Stimulated activated memory B cell treated with anti-CD40 and anti-IgM and Interleukin-4, amounts not matched to agents 10 μg/mL and 1 μg/mL and 100 μg/mL, for 72 hours (primary cell): ENCODE measurements around the gene FICD.
"Not testable (repeated sequence)": the region's sequence is repeated elsewhere in the genome, so short reads cannot be mapped to it uniquely, and the experiment has no call there.

Experiments
- ATAC-seq: fragments of 150-1000 bp; cut with Tn5 transposase; 2 replicates; pipeline ENCODE4 v1.10.0; 2021
- H3K27ac Mint-ChIP-seq: one replicate; pipeline ENCODE4 v1.8.0; 2022; ENCODE audit warnings: mild to moderate bottlenecking, mixed read lengths
- H3K27me3 Mint-ChIP-seq: one replicate; pipeline ENCODE4 v1.8.0; 2022; ENCODE audit warnings: mixed read lengths
- H3K36me3 Mint-ChIP-seq: one replicate; pipeline ENCODE4 v1.8.0; 2022; ENCODE audit warnings: mixed read lengths
- H3K4me1 Mint-ChIP-seq: one replicate; pipeline ENCODE4 v1.8.0; 2022; ENCODE audit warnings: mixed read lengths
- H3K4me3 Mint-ChIP-seq: one replicate; pipeline ENCODE4 v1.8.0; 2022; ENCODE audit warnings: mild to moderate bottlenecking, moderate library complexity, mixed read lengths
- H3K9me3 Mint-ChIP-seq: one replicate; pipeline ENCODE4 v1.8.0; 2022; ENCODE audit warnings: mixed read lengths

The FICD gene

GRCh38 chr12:108485371-108485770, 29.7 kb upstream of the FICD start:
- H3K4me3 Mint-ChIP-seq, ATAC-seq, H3K27ac Mint-ChIP-seq, H3K36me3 Mint-ChIP-seq, H3K4me1 Mint-ChIP-seq: not testable (repeated sequence)
- H3K9me3 Mint-ChIP-seq, result peaks cover 16% of the 10 kb centered on the region
- peaks cover 73% of the 10 kb centered on the region for H3K27me3 Mint-ChIP-seq

GRCh38 chr12:108487029-108487428, 28.0 kb upstream of the FICD start:
- H3K4me3 Mint-ChIP-seq, ATAC-seq, H3K27ac Mint-ChIP-seq, H3K36me3 Mint-ChIP-seq, H3K4me1 Mint-ChIP-seq: not testable (repeated sequence)
- Mint-ChIP-seq H3K9me3 (peaks cover 16% of the 10 kb centered on the region), H3K27me3 (peaks cover 66% of the 10 kb centered on the region)

- peaks cover 15% of the 10 kb centered on the region for H3K9me3 Mint-ChIP-seq
- H3K4me3 Mint-ChIP-seq, result no peak overlapping the region
- H3K27ac Mint-ChIP-seq, result no peak overlapping the region
- no peaks in the 10 kb centered on the region for H3K4me1 Mint-ChIP-seq
- H3K36me3 Mint-ChIP-seq, result peaks cover 6% of the 10 kb centered on the region
- no peak for ATAC-seq
- H3K27me3 Mint-ChIP-seq, result peaks cover 66% of the 10 kb centered on the region
Measured at GRCh38 chr12:108491256-108491655, 23.8 kb upstream of the FICD start.

GRCh38 chr12:108495054-108495453, 20.0 kb upstream of the FICD start:
- Mint-ChIP-seq H3K36me3 (no peaks in the 10 kb centered on the region), H3K27me3 (peaks cover 45% of the 10 kb centered on the region)
- peak; percentile 35 for ATAC-seq

GRCh38 chr12:108495823-108496579, 19.1 kb upstream of the FICD start:
- H3K27me3 Mint-ChIP-seq, result peaks cover 44% of the 10 kb centered on the region
- H3K9me3 Mint-ChIP-seq, result peaks cover 5% of the 10 kb centered on the region
- H3K4me3 Mint-ChIP-seq, result no peak overlapping the region
- ATAC-seq, result no peak
- H3K27ac Mint-ChIP-seq, result no peak overlapping the region
- no peaks in the 10 kb centered on the region for H3K4me1 Mint-ChIP-seq
- no peaks in the 10 kb centered on the region for H3K36me3 Mint-ChIP-seq

More at GRCh38 chr12:108495054-108495453, 20.0 kb upstream of the FICD start:
- Mint-ChIP-seq H3K4me1 (no peaks in the 10 kb centered on the region), H3K4me3 (no peak overlapping the region), H3K9me3 (peaks cover 5% of the 10 kb centered on the region), H3K27ac (no peak overlapping the region)

GRCh38 chr12:108498136-108498535, 16.9 kb upstream of the FICD start:
- H3K4me1 Mint-ChIP-seq, result no peaks in the 10 kb centered on the region
- H3K9me3 Mint-ChIP-seq, result peaks cover 13% of the 10 kb centered on the region
- no peak overlapping the region for H3K27ac Mint-ChIP-seq
- H3K27me3 Mint-ChIP-seq, result peaks cover 38% of the 10 kb centered on the region
- H3K4me3 Mint-ChIP-seq, result no peak overlapping the region
- no peaks in the 10 kb centered on the region for H3K36me3 Mint-ChIP-seq
- ATAC-seq, result no peak

GRCh38 chr12:108502922-108503321, 12.2 kb upstream of the FICD start:
- no peak overlapping the region for H3K4me3 Mint-ChIP-seq
- no peaks in the 10 kb centered on the region for H3K36me3 Mint-ChIP-seq
- H3K27me3 Mint-ChIP-seq, result peaks cover 12% of the 10 kb centered on the region
- H3K4me1 Mint-ChIP-seq, result peaks cover 2% of the 10 kb centered on the region
- H3K27ac Mint-ChIP-seq, result no peak overlapping the region
- H3K9me3 Mint-ChIP-seq, result peaks cover 15% of the 10 kb centered on the region
- ATAC-seq, result no peak

- Mint-ChIP-seq H3K36me3 (no peaks in the 10 kb centered on the region), H3K27me3 (peaks cover 1% of the 10 kb centered on the region), H3K27ac (no peak overlapping the region), H3K4me3 (no peak overlapping the region), H3K9me3 (peaks cover 15% of the 10 kb centered on the region), H3K4me1 (peaks cover 9% of the 10 kb centered on the region)
- no peak for ATAC-seq
Measured at GRCh38 chr12:108505129-108505528, 9.9 kb upstream of the FICD start.

- H3K27me3 Mint-ChIP-seq, result no peaks in the 10 kb centered on the region
- peak; percentile 54 for ATAC-seq
- H3K4me1 Mint-ChIP-seq, result peaks cover 33% of the 10 kb centered on the region
- H3K36me3 Mint-ChIP-seq, result no peaks in the 10 kb centered on the region
- H3K4me3 Mint-ChIP-seq, result no peak overlapping the region
- H3K9me3 Mint-ChIP-seq, result peaks cover 7% of the 10 kb centered on the region
- peak overlapping the region; percentile 50 for H3K27ac Mint-ChIP-seq
Measured at GRCh38 chr12:108507971-108508642, 7.0 kb upstream of the FICD start.

- no peak overlapping the region for H3K27ac Mint-ChIP-seq
- no peak for ATAC-seq
- no peaks in the 10 kb centered on the region for H3K27me3 Mint-ChIP-seq
- peaks cover 47% of the 10 kb centered on the region for H3K4me1 Mint-ChIP-seq
- no peak overlapping the region for H3K4me3 Mint-ChIP-seq
- H3K9me3 Mint-ChIP-seq, result peaks cover 3% of the 10 kb centered on the region
- no peaks in the 10 kb centered on the region for H3K36me3 Mint-ChIP-seq
Measured at GRCh38 chr12:108509806-108510205, 5.3 kb upstream of the FICD start.

- no peak for ATAC-seq
- H3K4me3 Mint-ChIP-seq, result peak overlapping the region; percentile 85
- H3K9me3 Mint-ChIP-seq, result peaks cover under 1% of the 10 kb centered on the region
- peaks cover 50% of the 10 kb centered on the region for H3K4me1 Mint-ChIP-seq
- no peaks in the 10 kb centered on the region for H3K27me3 Mint-ChIP-seq
- H3K27ac Mint-ChIP-seq, result peak overlapping the region; percentile 96
- no peaks in the 10 kb centered on the region for H3K36me3 Mint-ChIP-seq
Measured at GRCh38 chr12:108510836-108511235, 4.2 kb upstream of the FICD start.

GRCh38 chr12:108511633-108512540, 3.2 kb upstream of the FICD start:
- Mint-ChIP-seq H3K36me3 (peaks cover 3% of the 10 kb centered on the region), H3K4me1 (peaks cover 60% of the 10 kb centered on the region), H3K27me3 (no peaks in the 10 kb centered on the region), H3K27ac (peak overlapping the region; percentile 96), H3K4me3 (peak overlapping the region; percentile 85), H3K9me3 (no peaks in the 10 kb centered on the region)
- peak; percentile 64 for ATAC-seq

GRCh38 chr12:108514468-108514972, 557 bp upstream of the FICD start:
- H3K9me3 Mint-ChIP-seq, result no peaks in the 10 kb centered on the region
- peaks cover 22% of the 10 kb centered on the region for H3K36me3 Mint-ChIP-seq
- peaks cover 62% of the 10 kb centered on the region for H3K4me1 Mint-ChIP-seq
- peak; percentile 10 for ATAC-seq
- H3K4me3 Mint-ChIP-seq, result peak overlapping the region; percentile 87
- no peaks in the 10 kb centered on the region for H3K27me3 Mint-ChIP-seq
- H3K27ac Mint-ChIP-seq, result peak overlapping the region; percentile 78

- Mint-ChIP-seq H3K27me3 (no peaks in the 10 kb centered on the region), H3K27ac (peak overlapping the region; percentile 78), H3K4me1 (peaks cover 58% of the 10 kb centered on the region), H3K4me3 (peak overlapping the region; percentile 87), H3K9me3 (no peaks in the 10 kb centered on the region), H3K36me3 (peaks cover 33% of the 10 kb centered on the region)
- ATAC-seq, result no peak
Measured at GRCh38 chr12:108515916-108516315, 839 bp downstream of the FICD start.
